Measurements from ENCODE around the gene RPAP2. TPM values are rescaled to one million over a fixed set of nuclear protein-coding genes. Genes with fewer than 3 reads are reported as not detected.

Gene RPAP2
- total and polyA plus RNA-seq, 2 of the 8 experiments (the other 6 are each of a cell fraction or from before 2014, with no cell fraction given): 7.9 to 28.4 TPM

DNA sequence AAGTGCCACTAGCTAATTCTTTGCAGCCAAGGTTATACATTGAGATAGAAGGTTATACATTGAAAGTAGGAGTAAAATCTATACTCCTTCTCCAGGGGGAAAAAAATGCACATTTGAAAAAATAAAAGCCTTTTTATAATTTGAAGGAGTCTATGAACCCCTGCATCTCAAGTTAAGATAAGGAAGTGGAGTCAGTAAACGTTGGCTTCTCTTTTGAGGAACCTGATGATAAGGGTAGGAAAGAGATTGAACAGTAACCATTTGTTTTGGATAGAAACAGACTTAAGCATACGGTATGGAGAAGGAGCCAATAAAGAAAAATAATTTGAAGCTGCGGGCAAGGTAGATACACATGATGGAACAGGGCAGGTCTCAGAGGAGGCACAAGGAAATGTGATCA lies 64.1 kb downstream of the RPAP2 start:
- Histone ChIP-seq H3K36me3 (ENCODE audit: control insufficient read depth in 2 of 4, insufficient read depth in 4 of 4, low read length in 3 of 4) (no peaks in the 10 kb centered on the region; a peak in 2 of 8 replicates), H2BK12ac (ENCODE audit: low read depth, low read length) (no peak overlapping the region), H2BK120ac (replicated peaks; ENCODE audit: low read depth, low read length) (no peak overlapping the region), H3K9ac (replicated peaks in 1 of 4; ENCODE audit: extremely low read depth in 1 of 4, low read depth in 3 of 4, low read length in 3 of 4) (no peak overlapping the region), H2BK5ac (ENCODE audit: low read depth, low read length) (no peak overlapping the region), H2AFZ (ENCODE audit: low read length) (no peak overlapping the region), H3K23ac (ENCODE audit: insufficient read length) (no peak overlapping the region), H3K4me3 (ENCODE audit: extremely low read depth in 1 of 4, insufficient read depth in 2 of 4, low read depth in 3 of 4, low read length in 4 of 4) (no peak overlapping the region), H3K79me2 (ENCODE audit: control insufficient read depth in 1 of 2, insufficient read depth in 2 of 2, low read length in 2 of 2) (no peaks in the 10 kb centered on the region), H3K4me2 (ENCODE audit: insufficient read depth in 1 of 2, low read depth in 2 of 2, low read length in 2 of 2) (no peak overlapping the region), H3K14ac (ENCODE audit: insufficient read length) (no peak overlapping the region), H2AK5ac (ENCODE audit: low read depth, low read length) (no peak overlapping the region), H3K4ac (replicated peaks; ENCODE audit: insufficient read length, low read depth, low read length) (no peak overlapping the region), H2BK15ac (ENCODE audit: low read length) (no peak overlapping the region), H4K8ac (ENCODE audit: extremely low read depth, insufficient read depth, low read length) (no peak overlapping the region), H4K5ac (ENCODE audit: insufficient read length, low read depth, low read length) (no peak overlapping the region), H3K18ac (ENCODE audit: extremely low read depth, low read length) (no peak overlapping the region), H3K27ac (ENCODE audit: low read depth, low read length) (no peak overlapping the region), H3K56ac (replicated peaks; ENCODE audit: insufficient read length, low read depth, low read length) (no peak overlapping the region), H3K27me3 (replicated peaks in 1 of 4; ENCODE audit: control insufficient read depth in 3 of 4, extremely low read depth in 1 of 4, insufficient read depth in 3 of 4, low read length in 3 of 4) (no peaks in the 10 kb centered on the region), H4K91ac (replicated peaks; ENCODE audit: insufficient read length, low read length) (no peak overlapping the region), H3K23me2 (ENCODE audit: low read depth, low read length) (no peaks in the 10 kb centered on the region; the same call in 1 of the 2 replicates), H3K79me1 (ENCODE audit: low read depth, low read length) (no peaks in the 10 kb centered on the region), H3K9me3 (ENCODE audit: insufficient read depth in 2 of 2, low read depth in 1 of 2, low read length in 1 of 2) (no peaks in the 10 kb centered on the region), H2BK20ac (ENCODE audit: low read length) (no peak overlapping the region), H4K20me1 (replicated peaks in 1 of 2; ENCODE audit: control insufficient read depth in 1 of 2, insufficient read depth in 2 of 2, low read length in 2 of 2) (peaks cover 0 to 1% of the 10 kb centered on the region in 2 experiments), H3K4me1 (replicated peaks in 1 of 4; ENCODE audit: control insufficient read depth in 3 of 4, insufficient read depth in 4 of 4, low read length in 3 of 4) (no peaks in the 10 kb centered on the region)
- TF ChIP-seq JUND (IDR thresholded peaks at IDR 0.05; ENCODE audit: low read length) (no peak), TAF1 (IDR thresholded peaks at IDR 0.05; ENCODE audit: low read depth, low read length) (no peak), ASH2L (IDR thresholded peaks at IDR 0.05; ENCODE audit: low read length) (no peak), CBX8 (IDR thresholded peaks at IDR 0.05; ENCODE audit: borderline replicate concordance, low read depth, low read length) (no peak)
- POLR2A ChIA-PET (ENCODE audit: partially characterized antibody): no interaction called here
- CTCF ChIA-PET (ENCODE audit: partially characterized antibody): no interaction called here
- FAIRE-seq: no peak
- DNase-seq (ENCODE audit: low read depth in 1 of 2, low spot score in 2 of 2): no peak
- WGBS, 2 experiments (ENCODE audit: extremely low coverage in 1 of 2, insufficient coverage in 1 of 2, insufficient read length in 1 of 2, insufficient replicate concordance in 2 of 2, low coverage in 1 of 2, low lambda C conversion rate in 2 of 2, missing lambda C conversion rate in 1 of 2): 98% methylated on average over 3 of the region's 3 CpGs; no CpG with 5 or more reads in 1 of the 2 experiments

Data from H1 (cell line).